K562 (cell line): ENCODE measurements around the gene GYS1. TPM values are rescaled to one million over a fixed set of nuclear protein-coding genes. Genes with fewer than 3 reads are reported as not detected.

ENCODE experiments used
- BHLHE40 ChIP-seq: IDR thresholded peaks from 2 replicates; pipeline ENCODE4 v1.6.1; 2011; ENCODE audit warnings: low read length, improper control_type of control experiment
- DPF2 ChIP-seq: fragments of 450-650 bp; IDR thresholded peaks from 2 replicates; pipeline ENCODE4 v1.6.1; 2016
- FUS ChIP-seq: fragments of 200-400 bp; formaldehyde crosslinking; optimal IDR thresholded peaks from 2 replicates; pipeline ENCODE3; 2017; ENCODE audit warnings: low read depth, low read length
- HDAC1 ChIP-seq, 2 experiments: fragments of 450-650 bp; IDR thresholded peaks; 2 replicates each; pipeline ENCODE4 v1.6.1; 2016 to 2017; ENCODE audit warnings: inconsistent platforms in 1 of 2, mild to moderate bottlenecking in 1 of 2, moderate library complexity in 1 of 2
- ILF3 ChIP-seq: fragments of 450-650 bp; IDR thresholded peaks from 2 replicates; pipeline ENCODE4 v1.6.1; 2018; ENCODE audit warnings: antibody characterized with exemption, mild to moderate bottlenecking, moderate library complexity, borderline replicate concordance
- KAT7 ChIP-seq: sonication (generic); formaldehyde crosslinking; IDR thresholded peaks from 2 replicates; pipeline ENCODE4 v1.8.0; 2022; ENCODE audit warnings: missing genetic modification reagents, mild to moderate bottlenecking, borderline replicate concordance
- KLF1 ChIP-seq: fragments of 450-650 bp; IDR thresholded peaks from 2 replicates; pipeline ENCODE4 v1.6.1; 2016; ENCODE audit warnings: missing genetic modification characterization, missing compliant biosample characterization
- MCM2 ChIP-seq: fragments of 450-650 bp; IDR thresholded peaks from 2 replicates; pipeline ENCODE4 v1.6.1; 2017; ENCODE audit warnings: low read depth, mild to moderate bottlenecking
- SOX6 ChIP-seq: fragments of 450-650 bp; IDR thresholded peaks from 2 replicates; pipeline ENCODE4 v1.6.1; 2014; ENCODE audit warnings: mild to moderate bottlenecking
- ZKSCAN1 ChIP-seq: fragments of 150-350 bp; IDR thresholded peaks from 2 replicates; pipeline ENCODE4 v1.6.1; 2016; ENCODE audit warnings: low read depth, low read length
- ZNF133 ChIP-seq: fragments of 250-450 bp; sonication (Bioruptor Pico); IDR thresholded peaks from 2 replicates; pipeline ENCODE4 v1.4.0; 2020; ENCODE audit warnings: mild to moderate bottlenecking
- ZNF444 ChIP-seq: fragments of 250-450 bp; sonication (Bioruptor Pico); IDR thresholded peaks from 2 replicates; pipeline ENCODE4 v1.4.0; 2020; ENCODE audit warnings: mild to moderate bottlenecking, moderate library complexity
- polyA plus RNA-seq, 8 experiments: library from polyadenylated mRNA; depleted of rRNA in 4 of 8; stranded (reverse) in 5 of 8; unstranded in 3 of 8; fragments of >200 nt; fragmentation: Nextera tagmentation in 2 of 8; fragmentation: Illumina TruSeq in 1 of 8; extraction: Ambion mirVana in 2 of 8; extraction: Trizol in 1 of 8; gene quantifications; 2 replicates each; pipeline versions ENCODE4 v1.2.1 to v1.2.3, GENCODE V29; 2011 to 2014; ENCODE audit warnings: inconsistent platforms in 1 of 8, missing spikeins in 1 of 8
- total RNA-seq, 7 experiments: library from RNA; depleted of rRNA in 6 of 7; stranded (reverse); fragments of >200 nt in 6 of 7; fragmentation: Illumina TruSeq in 2 of 7; extraction: Trizol in 2 of 7; gene quantifications; 2 replicates each; pipeline versions ENCODE4 v1.2.1 to v1.2.3, GENCODE V29; 2011 to 2021; ENCODE audit warnings: low replicate concordance in 1 of 7
- TF ChIP-seq, protein P1 (sequence below): fragments of 450-650 bp; conservative IDR thresholded peaks from 2 replicates; pipeline ENCODE4 v1.6.1; 2016; ENCODE audit warnings: missing genetic modification characterization, low read depth, mild to moderate bottlenecking, control low read depth, missing compliant biosample characterization
- TF ChIP-seq, protein P2 (sequence below), 2 experiments: fragments of 150-350 bp in 1 of 2; IDR thresholded peaks; 2 replicates each; pipeline ENCODE4 v1.6.1; 2012 to 2016; ENCODE audit warnings: low read depth in 2 of 2, low read length in 2 of 2, mild to moderate bottlenecking in 1 of 2, moderate library complexity in 1 of 2
- TF ChIP-seq, protein P3 (sequence below): fragments of 450-650 bp; conservative IDR thresholded peaks from 2 replicates; pipeline ENCODE4 v1.6.1; 2016; ENCODE audit warnings: missing genetic modification characterization, low read depth, mild to moderate bottlenecking, missing compliant biosample characterization, moderate library complexity
- TF ChIP-seq, protein P4 (sequence below): fragments of 450-650 bp; formaldehyde crosslinking; IDR thresholded peaks from 2 replicates; pipeline ENCODE4 v1.4.0; 2020; ENCODE audit warnings: mild to moderate bottlenecking
- TF ChIP-seq, protein P5 (sequence below): fragments of 450-650 bp; IDR thresholded peaks from 2 replicates; pipeline ENCODE4 v1.6.1; 2016; ENCODE audit warnings: borderline replicate concordance

GYS1 gene
- total and polyA plus RNA-seq, 9 of the 15 experiments (the other 6 are each of a cell fraction or from before 2014, with no cell fraction given): 1.9 to 31.1 (median 15.2) TPM

DNA sequence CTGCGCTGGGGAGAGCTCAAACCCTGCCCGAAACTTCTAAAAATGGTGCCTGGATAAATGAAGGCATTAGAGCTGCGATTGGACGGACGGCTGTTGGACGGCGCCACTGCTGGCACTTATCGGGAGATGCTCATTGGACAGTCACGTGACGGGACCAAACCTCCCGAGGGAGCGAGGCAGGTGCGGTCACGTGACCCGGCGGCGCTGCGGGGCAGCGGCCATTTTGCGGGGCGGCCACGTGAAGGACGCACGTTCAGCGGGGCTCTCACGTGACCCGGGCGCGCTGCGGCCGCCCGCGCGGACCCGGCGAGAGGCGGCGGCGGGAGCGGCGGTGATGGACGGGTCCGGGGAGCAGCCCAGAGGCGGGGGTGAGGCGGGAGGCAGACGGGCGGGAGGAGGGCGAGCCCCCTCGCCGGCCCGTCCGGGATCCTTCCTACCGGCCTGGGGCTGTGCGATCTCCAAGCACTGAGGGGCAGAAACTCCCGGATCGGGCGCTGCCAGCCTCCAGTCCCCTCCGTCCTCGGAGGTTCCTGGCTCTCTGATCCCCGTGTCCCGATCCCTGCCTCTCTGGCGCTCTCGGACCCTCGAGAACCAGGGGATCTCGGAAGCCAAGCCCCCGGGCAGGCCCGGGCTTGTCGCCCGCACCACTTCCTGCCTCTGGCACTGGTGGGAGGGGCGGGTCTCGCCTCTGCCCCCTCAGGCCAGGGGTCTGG is 38.4 kb downstream of the GYS1 start, which contains the start of gene BAX (continued):
- TF ChIP-seq, protein P1, sequence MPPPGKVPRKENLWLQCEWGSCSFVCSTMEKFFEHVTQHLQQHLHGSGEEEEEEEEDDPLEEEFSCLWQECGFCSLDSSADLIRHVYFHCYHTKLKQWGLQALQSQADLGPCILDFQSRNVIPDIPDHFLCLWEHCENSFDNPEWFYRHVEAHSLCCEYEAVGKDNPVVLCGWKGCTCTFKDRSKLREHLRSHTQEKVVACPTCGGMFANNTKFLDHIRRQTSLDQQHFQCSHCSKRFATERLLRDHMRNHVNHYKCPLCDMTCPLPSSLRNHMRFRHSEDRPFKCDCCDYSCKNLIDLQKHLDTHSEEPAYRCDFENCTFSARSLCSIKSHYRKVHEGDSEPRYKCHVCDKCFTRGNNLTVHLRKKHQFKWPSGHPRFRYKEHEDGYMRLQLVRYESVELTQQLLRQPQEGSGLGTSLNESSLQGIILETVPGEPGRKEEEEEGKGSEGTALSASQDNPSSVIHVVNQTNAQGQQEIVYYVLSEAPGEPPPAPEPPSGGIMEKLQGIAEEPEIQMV (tag): no peak
- TF ChIP-seq ZNF444 (CRISPR knock-in tag) (no peak), KLF1 (tag) (no peak), BHLHE40 (peak; percentile 100), HDAC1 (IDR thresholded peaks at IDR 0.05) (peak in 1 of 2 experiments; percentile 81; a peak in 2 of 4 replicates), MCM2 (no peak), KAT7 (CRISPR knock-in tag) (no peak; the same call in 1 of the 2 replicates), DPF2 (0 out of 2 replicates have a peak, but pooled peaks have one; percentile 45), FUS (peak; percentile 63), ZNF133 (CRISPR knock-in tag) (0 out of 2 replicates have a peak, but pooled peaks have one; percentile 24), SOX6 (peak; percentile 64), ILF3 (peak; percentile 98), ZKSCAN1 (no peak)
- TF ChIP-seq, protein P2, sequence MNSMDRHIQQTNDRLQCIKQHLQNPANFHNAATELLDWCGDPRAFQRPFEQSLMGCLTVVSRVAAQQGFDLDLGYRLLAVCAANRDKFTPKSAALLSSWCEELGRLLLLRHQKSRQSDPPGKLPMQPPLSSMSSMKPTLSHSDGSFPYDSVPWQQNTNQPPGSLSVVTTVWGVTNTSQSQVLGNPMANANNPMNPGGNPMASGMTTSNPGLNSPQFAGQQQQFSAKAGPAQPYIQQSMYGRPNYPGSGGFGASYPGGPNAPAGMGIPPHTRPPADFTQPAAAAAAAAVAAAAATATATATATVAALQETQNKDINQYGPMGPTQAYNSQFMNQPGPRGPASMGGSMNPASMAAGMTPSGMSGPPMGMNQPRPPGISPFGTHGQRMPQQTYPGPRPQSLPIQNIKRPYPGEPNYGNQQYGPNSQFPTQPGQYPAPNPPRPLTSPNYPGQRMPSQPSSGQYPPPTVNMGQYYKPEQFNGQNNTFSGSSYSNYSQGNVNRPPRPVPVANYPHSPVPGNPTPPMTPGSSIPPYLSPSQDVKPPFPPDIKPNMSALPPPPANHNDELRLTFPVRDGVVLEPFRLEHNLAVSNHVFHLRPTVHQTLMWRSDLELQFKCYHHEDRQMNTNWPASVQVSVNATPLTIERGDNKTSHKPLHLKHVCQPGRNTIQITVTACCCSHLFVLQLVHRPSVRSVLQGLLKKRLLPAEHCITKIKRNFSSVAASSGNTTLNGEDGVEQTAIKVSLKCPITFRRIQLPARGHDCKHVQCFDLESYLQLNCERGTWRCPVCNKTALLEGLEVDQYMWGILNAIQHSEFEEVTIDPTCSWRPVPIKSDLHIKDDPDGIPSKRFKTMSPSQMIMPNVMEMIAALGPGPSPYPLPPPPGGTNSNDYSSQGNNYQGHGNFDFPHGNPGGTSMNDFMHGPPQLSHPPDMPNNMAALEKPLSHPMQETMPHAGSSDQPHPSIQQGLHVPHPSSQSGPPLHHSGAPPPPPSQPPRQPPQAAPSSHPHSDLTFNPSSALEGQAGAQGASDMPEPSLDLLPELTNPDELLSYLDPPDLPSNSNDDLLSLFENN (IDR thresholded peaks at IDR 0.05; ENCODE audit: low read depth in 2 of 2, low read length in 2 of 2): no peak
- TF ChIP-seq, protein P3, sequence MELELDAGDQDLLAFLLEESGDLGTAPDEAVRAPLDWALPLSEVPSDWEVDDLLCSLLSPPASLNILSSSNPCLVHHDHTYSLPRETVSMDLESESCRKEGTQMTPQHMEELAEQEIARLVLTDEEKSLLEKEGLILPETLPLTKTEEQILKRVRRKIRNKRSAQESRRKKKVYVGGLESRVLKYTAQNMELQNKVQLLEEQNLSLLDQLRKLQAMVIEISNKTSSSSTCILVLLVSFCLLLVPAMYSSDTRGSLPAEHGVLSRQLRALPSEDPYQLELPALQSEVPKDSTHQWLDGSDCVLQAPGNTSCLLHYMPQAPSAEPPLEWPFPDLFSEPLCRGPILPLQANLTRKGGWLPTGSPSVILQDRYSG (tag): no peak
- TF ChIP-seq, protein P4, sequence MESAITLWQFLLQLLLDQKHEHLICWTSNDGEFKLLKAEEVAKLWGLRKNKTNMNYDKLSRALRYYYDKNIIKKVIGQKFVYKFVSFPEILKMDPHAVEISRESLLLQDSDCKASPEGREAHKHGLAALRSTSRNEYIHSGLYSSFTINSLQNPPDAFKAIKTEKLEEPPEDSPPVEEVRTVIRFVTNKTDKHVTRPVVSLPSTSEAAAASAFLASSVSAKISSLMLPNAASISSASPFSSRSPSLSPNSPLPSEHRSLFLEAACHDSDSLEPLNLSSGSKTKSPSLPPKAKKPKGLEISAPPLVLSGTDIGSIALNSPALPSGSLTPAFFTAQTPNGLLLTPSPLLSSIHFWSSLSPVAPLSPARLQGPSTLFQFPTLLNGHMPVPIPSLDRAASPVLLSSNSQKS: no peak
- TF ChIP-seq, protein P5, sequence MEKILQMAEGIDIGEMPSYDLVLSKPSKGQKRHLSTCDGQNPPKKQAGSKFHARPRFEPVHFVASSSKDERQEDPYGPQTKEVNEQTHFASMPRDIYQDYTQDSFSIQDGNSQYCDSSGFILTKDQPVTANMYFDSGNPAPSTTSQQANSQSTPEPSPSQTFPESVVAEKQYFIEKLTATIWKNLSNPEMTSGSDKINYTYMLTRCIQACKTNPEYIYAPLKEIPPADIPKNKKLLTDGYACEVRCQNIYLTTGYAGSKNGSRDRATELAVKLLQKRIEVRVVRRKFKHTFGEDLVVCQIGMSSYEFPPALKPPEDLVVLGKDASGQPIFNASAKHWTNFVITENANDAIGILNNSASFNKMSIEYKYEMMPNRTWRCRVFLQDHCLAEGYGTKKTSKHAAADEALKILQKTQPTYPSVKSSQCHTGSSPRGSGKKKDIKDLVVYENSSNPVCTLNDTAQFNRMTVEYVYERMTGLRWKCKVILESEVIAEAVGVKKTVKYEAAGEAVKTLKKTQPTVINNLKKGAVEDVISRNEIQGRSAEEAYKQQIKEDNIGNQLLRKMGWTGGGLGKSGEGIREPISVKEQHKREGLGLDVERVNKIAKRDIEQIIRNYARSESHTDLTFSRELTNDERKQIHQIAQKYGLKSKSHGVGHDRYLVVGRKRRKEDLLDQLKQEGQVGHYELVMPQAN: peak; percentile 15; the same call in 1 of the 2 replicates
